OCI-LY1 (cell line): ENCODE measurements around the gene MFAP3L.
"Not testable (repeated sequence)": the region's sequence is repeated elsewhere in the genome, so short reads cannot be mapped to it uniquely, and the experiment has no call there.

Experiments
- H2AFZ ChIP-seq: fragments of 200-600 bp; sonication (generic), shearing (Covaris generic); 2 replicates; pipeline ENCODE4 v1.6.0; 2014; ENCODE audit warnings: antibody characterized with exemption, mild to moderate bottlenecking, low read length
- H3F3A ChIP-seq: fragments of 200-600 bp; sonication (generic), shearing (Covaris generic); 2 replicates; pipeline ENCODE4 v1.6.0; 2014; ENCODE audit warnings: mild to moderate bottlenecking, antibody characterized with exemption, low read length, moderate library complexity; ENCODE audit not compliant: insufficient read depth
- H3K27ac ChIP-seq: fragments of 200-600 bp; sonication (generic); 2 replicates; pipeline ENCODE4 v1.5.1; 2014; ENCODE audit warnings: low read length, mixed run types, mild to moderate bottlenecking, low read depth; ENCODE audit not compliant: poor library complexity, severe bottlenecking
- H3K27me3 ChIP-seq: fragments of 200-600 bp; sonication (generic); 2 replicates; pipeline ENCODE4 v1.6.0; 2014; ENCODE audit warnings: antibody characterized with exemption, mild to moderate bottlenecking, low read length, moderate library complexity; ENCODE audit not compliant: insufficient read depth
- H3K36me3 ChIP-seq: fragments of 200-600 bp; sonication (generic); 2 replicates; pipeline ENCODE4 v1.6.1; 2014; ENCODE audit warnings: mild to moderate bottlenecking, antibody characterized with exemption, low read length, moderate library complexity, mixed read lengths; ENCODE audit not compliant: insufficient read depth
- H3K4me1 ChIP-seq: fragments of 200-600 bp; sonication (generic); 2 replicates; pipeline ENCODE4 v1.5.1; 2014; ENCODE audit warnings: mild to moderate bottlenecking, low read length, moderate library complexity; ENCODE audit not compliant: insufficient read depth, severe bottlenecking
- H3K4me2 ChIP-seq: fragments of 200-600 bp; sonication (generic), shearing (Covaris generic); 2 replicates; pipeline ENCODE4 v1.6.1; 2014; ENCODE audit warnings: low read length
- H3K4me3 ChIP-seq: fragments of 200-600 bp; sonication (generic); 2 replicates; pipeline ENCODE4 v1.5.1; 2014; ENCODE audit warnings: low read length, low read depth, mild to moderate bottlenecking, mixed read lengths; ENCODE audit not compliant: poor library complexity, severe bottlenecking
- H3K79me2 ChIP-seq: fragments of 200-600 bp; shearing (Covaris generic); 2 replicates; pipeline ENCODE4 v1.6.1; 2016; ENCODE audit warnings: mixed run types, low read length, mixed read lengths; ENCODE audit not compliant: insufficient read depth
- H3K9ac ChIP-seq: fragments of 200-600 bp; sonication (generic), shearing (Covaris generic); 2 replicates; pipeline ENCODE4 v1.6.1; 2014; ENCODE audit warnings: mild to moderate bottlenecking, low read length, mixed read lengths
- H3K9me2 ChIP-seq: fragments of 200-600 bp; sonication (generic), shearing (Covaris generic); 2 replicates; pipeline ENCODE4 v1.6.1; 2014; ENCODE audit warnings: low read depth, mild to moderate bottlenecking, low read length, mixed read lengths
- H3K9me3 ChIP-seq: fragments of 200-600 bp; shearing (Covaris generic); 2 replicates; pipeline ENCODE4 v1.6.1; 2014; ENCODE audit warnings: low read length, mixed read lengths
- H4K20me1 ChIP-seq: fragments of 200-600 bp; sonication (generic), shearing (Covaris generic); 2 replicates; pipeline ENCODE4 v1.6.0; 2016; ENCODE audit warnings: mild to moderate bottlenecking, low read length; ENCODE audit not compliant: insufficient read depth
- CTCF ChIP-seq: fragments of 200-600 bp; sonication (generic), shearing (Covaris generic); IDR thresholded peaks from 2 replicates; pipeline ENCODE4 v1.5.1; 2017; ENCODE audit warnings: mild to moderate bottlenecking, antibody characterized with exemption, low read length, moderate library complexity, mixed read lengths
- EZH2 ChIP-seq: fragments of 200-600 bp; sonication (generic), shearing (Covaris generic); IDR thresholded peaks from 2 replicates; pipeline ENCODE4 v1.8.0; 2017; ENCODE audit warnings: borderline replicate concordance, mixed run types, mild to moderate bottlenecking, antibody characterized with exemption, low read length, moderate library complexity, mixed read lengths

MFAP3L gene

DNA sequence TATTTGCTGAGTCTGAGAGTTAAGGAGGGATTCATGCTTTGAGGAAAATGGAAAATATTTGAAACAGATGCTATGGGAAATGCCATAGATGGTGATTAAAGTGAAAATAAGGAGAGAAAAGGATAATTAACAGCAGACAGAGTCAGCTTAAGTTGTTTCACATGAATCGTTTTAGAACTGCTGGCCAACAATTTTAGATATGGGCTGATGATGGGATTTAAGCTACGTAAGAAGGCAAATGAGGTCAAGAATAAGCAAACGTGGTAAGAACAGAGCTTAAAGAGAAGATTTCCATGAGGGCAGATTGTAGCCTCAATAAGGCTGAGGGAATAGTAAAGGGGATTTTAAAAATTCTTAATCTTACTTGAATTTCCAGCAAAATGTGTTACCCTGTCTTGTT is 77.9 kb downstream of the MFAP3L start:
- TF ChIP-seq EZH2 (no peak), CTCF (no peak)
- Histone ChIP-seq H3K27ac (no peak overlapping the region), H2AFZ (no peak overlapping the region), H3K4me1 (no peaks in the 10 kb centered on the region), H4K20me1 (no peaks in the 10 kb centered on the region), H3K9me2 (no peaks in the 10 kb centered on the region), H3K36me3 (no peaks in the 10 kb centered on the region), H3K4me2 (no peak overlapping the region), H3F3A (no peaks in the 10 kb centered on the region), H3K9me3 (no peaks in the 10 kb centered on the region), H3K9ac (no peak overlapping the region), H3K27me3 (no peaks in the 10 kb centered on the region; the same call in 1 of the 2 replicates), H3K4me3 (no peak overlapping the region), H3K79me2 (no peaks in the 10 kb centered on the region)

GRCh38 chr4:169945636-169946035 is 80.6 kb downstream of the MFAP3L start:
- H4K20me1 ChIP-seq = no peaks in the 10 kb centered on the region
- TF ChIP-seq CTCF (no peak), EZH2 (no peak)
- H3K27ac ChIP-seq = no peak overlapping the region
- H3K9me3 ChIP-seq = no peaks in the 10 kb centered on the region
- no peak overlapping the region for H2AFZ ChIP-seq
- H3K79me2 ChIP-seq = no peaks in the 10 kb centered on the region
- H3K36me3 ChIP-seq = no peaks in the 10 kb centered on the region
- H3K4me1 ChIP-seq = no peaks in the 10 kb centered on the region
- H3K9ac ChIP-seq = no peak overlapping the region
- H3F3A ChIP-seq = no peaks in the 10 kb centered on the region
- H3K4me3 ChIP-seq = no peak overlapping the region
- no peaks in the 10 kb centered on the region for H3K9me2 ChIP-seq
- no peaks in the 10 kb centered on the region; the same call in 1 of the 2 replicates for H3K27me3 ChIP-seq
- H3K4me2 ChIP-seq = no peak overlapping the region

DNA sequence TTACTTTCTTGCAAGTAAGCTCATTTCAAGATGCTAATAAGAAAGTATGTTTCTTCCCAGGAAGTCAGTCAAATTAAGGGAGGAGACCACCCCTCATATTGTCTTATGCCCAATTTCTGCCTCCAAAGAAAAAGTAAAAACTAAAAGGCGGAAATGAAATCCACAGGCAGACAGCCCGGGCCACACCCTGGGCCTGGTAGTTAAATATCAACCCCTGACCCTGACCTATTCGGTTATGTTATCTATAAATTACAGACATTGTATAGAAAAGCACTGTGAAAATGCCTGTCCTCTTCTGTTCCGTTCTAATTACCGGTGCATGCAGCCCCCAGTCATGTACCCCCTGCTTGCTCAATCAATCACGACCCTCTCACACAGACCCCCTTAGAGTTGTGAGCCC is 82.6 kb downstream of the MFAP3L start:
- not testable (repeated sequence) for H3K27me3 ChIP-seq, H3K36me3 ChIP-seq, H3K9ac ChIP-seq, H3K4me2 ChIP-seq, H3K9me2 ChIP-seq, H3K4me3 ChIP-seq, H3K79me2 ChIP-seq, H3K9me3 ChIP-seq, H3F3A ChIP-seq, H3K27ac ChIP-seq, H4K20me1 ChIP-seq, H3K4me1 ChIP-seq, H2AFZ ChIP-seq

GRCh38 chr4:169941141-169941540 is 85.1 kb downstream of the MFAP3L start:
- Histone ChIP-seq H3K4me3 (no peak overlapping the region), H3K79me2 (no peaks in the 10 kb centered on the region), H3K9ac (no peak overlapping the region), H3K27ac (no peak overlapping the region), H4K20me1 (no peaks in the 10 kb centered on the region), H3K36me3 (no peaks in the 10 kb centered on the region), H3K4me2 (no peak overlapping the region), H3K4me1 (no peaks in the 10 kb centered on the region), H3K9me2 (no peaks in the 10 kb centered on the region), H2AFZ (no peak overlapping the region), H3K9me3 (no peaks in the 10 kb centered on the region), H3K27me3 (no peaks in the 10 kb centered on the region), H3F3A (no peaks in the 10 kb centered on the region)
- TF ChIP-seq CTCF = no peak
- no peak for TF ChIP-seq EZH2
